ENCODE results near the gene MICAL1.

MICAL1 gene

DNA sequence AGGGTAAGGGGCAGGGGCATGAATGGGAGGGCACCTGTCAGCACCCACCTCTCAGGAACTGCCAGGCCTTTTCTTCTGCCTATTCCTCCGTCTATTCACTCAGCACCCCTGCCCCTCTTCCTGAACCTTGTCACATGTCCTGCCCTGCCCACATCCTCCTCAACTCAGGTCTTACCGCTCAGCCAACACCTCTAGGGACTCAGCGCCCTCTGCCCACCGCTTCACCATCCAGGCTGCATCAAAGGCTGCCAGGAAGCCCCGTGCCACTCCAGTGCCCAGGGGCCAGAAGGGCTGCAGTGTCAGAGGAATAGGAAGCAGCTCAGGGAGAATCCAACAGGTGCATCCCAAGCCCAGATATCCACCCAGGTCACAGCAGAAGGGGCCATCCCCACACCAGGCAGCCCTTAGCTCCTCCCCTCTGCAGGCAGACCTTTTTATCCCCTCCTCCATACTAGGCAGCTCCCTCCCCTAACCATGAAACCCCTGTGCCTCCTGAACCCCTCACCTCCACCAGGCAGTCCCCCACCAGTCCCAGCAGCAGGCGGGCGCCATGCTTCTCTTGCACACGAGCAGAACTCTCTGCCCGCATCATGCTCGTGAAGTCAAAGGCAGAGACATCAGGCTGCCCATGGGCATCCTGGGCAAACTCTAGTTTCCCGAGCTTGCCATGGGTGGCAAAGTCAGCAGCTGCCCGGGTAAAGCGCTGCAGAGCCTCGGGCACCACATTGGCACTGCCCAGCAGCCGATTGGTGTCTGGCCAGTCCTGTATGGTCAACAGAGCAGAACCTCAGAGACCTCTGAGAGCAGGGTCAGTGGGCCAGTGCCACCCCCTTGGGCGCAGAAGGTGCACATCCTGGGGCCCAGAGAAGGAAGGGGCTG is 5.5 kb downstream of the MICAL1 start:
- Histone ChIP-seq H3K4me3 (ENCODE audit: low read length) (no peak overlapping the region), H3K9me3 (ENCODE audit: control insufficient read depth, low read length) (no peaks in the 10 kb centered on the region), H3K9ac (ENCODE audit: low read length) (no peak overlapping the region), H3K36me3 (ENCODE audit: control insufficient read depth, insufficient read depth, low read length) (peaks cover 4% of the 10 kb centered on the region), H3K4me1 (ENCODE audit: control insufficient read depth, insufficient read depth, low read length) (peaks cover 26% of the 10 kb centered on the region), H3K27me3 (ENCODE audit: control insufficient read depth, insufficient read depth, low read length) (no peaks in the 10 kb centered on the region)

DNA sequence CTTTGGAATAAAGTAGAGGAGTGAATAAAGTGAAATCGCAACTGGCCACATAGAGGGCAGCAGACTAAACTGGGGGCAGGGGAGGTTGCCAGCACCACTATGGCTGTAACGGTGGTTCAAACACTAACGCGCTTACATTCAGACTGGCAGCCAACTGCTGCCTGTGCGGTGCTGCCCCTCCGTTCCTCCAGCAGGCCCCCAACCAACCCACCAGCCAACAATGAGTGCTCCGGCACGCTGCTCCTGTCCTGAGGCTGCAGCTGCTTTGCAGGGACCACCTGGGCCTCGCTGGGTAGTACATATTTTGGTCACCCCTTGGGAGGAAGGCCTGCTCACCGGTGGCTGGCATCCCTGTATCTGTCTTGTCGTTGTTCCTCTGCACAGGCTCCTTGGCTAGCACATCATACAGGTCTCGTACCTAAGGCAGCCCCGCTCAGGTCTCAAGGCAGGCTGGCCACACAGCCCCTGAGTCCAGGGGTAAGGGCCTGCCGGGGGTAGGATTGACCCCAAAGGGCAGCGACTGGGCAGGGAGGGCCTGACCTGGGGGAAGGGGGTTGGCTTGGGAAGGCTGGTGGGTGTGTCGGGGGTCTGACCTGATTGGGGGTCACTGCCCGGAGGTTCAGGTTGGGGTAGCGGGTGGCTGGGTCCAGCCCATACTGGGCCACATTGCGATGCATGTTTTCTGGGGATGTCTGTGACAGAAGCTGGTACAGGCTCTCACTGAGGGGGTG is 6.3 kb downstream of the MICAL1 start:
- peaks cover 18% of the 10 kb centered on the region for H3K4me1 ChIP-seq (ENCODE audit: control insufficient read depth, insufficient read depth, low read length)
- no peaks in the 10 kb centered on the region for H3K27me3 ChIP-seq (ENCODE audit: control insufficient read depth, insufficient read depth, low read length)
- H3K9me3 ChIP-seq (ENCODE audit: control insufficient read depth, low read length) = no peaks in the 10 kb centered on the region
- H3K36me3 ChIP-seq (ENCODE audit: control insufficient read depth, insufficient read depth, low read length) = peaks cover 4% of the 10 kb centered on the region
- H3K9ac ChIP-seq (ENCODE audit: low read length) = no peak overlapping the region
- H3K4me3 ChIP-seq (ENCODE audit: low read length) = no peak overlapping the region

DNA sequence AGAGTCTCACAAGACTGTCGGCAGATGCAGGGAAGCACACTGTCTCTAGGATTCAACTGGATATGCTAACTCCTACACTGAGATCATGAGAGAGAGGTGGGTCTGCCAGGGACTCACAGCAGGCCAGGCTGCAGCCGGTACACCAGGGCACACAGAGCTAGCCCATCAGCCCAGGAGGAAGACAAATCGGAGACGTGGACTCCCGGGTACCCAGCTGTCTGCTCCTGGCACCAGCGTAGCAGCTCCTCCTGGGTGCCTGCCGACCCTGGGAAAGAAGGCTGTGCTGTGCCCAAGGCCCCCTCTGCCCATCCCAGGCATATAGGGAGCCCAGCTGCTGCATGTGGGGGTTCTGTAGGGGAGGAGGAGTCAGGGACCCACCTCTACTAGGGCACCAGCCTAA is 7.0 kb downstream of the MICAL1 start:
- Histone ChIP-seq H3K4me3 (ENCODE audit: low read length) (no peak overlapping the region), H3K9ac (ENCODE audit: low read length) (no peak overlapping the region), H3K27me3 (ENCODE audit: control insufficient read depth, insufficient read depth, low read length) (no peaks in the 10 kb centered on the region), H3K4me1 (ENCODE audit: control insufficient read depth, insufficient read depth, low read length) (peaks cover 13% of the 10 kb centered on the region), H3K36me3 (ENCODE audit: control insufficient read depth, insufficient read depth, low read length) (peaks cover 4% of the 10 kb centered on the region), H3K9me3 (ENCODE audit: control insufficient read depth, low read length) (no peaks in the 10 kb centered on the region)

DNA sequence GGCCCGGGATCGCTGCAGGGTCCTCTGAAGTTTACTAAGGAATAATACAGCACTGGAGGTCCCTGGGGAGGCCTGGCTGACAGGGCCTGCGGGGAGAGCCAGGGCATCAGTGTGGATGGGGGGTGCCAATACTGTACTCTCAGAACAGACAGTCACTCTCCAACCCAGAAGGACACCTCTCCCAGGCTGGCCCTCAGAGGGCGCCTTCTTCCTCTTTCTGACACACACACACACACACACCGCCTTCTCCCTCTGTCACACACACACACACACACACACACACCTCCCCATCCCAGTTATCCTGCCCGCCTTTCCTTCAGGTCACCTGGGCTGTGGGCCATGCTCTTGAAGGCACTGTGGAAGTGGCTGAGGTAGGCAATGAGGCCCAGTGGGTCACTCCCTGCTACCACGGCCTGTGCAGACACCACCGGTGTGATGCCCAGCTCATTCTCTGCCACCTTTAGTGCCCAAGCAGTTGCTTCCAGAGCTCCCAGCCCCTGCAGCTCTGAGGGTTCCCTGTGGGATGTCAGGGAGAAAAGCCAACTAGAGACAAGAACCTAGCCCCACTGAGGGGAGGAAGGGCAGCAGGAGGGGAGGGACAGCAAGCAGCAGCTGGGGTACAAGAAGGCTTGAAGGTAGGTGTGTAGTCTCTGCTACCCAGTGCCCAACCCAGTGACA is 7.6 kb downstream of the MICAL1 start:
- H3K36me3 ChIP-seq (ENCODE audit: control insufficient read depth, insufficient read depth, low read length) = peaks cover 4% of the 10 kb centered on the region
- H3K9me3 ChIP-seq (ENCODE audit: control insufficient read depth, low read length) = no peaks in the 10 kb centered on the region
- H3K4me3 ChIP-seq (ENCODE audit: low read length) = no peak overlapping the region
- no peak overlapping the region for H3K9ac ChIP-seq (ENCODE audit: low read length)
- no peaks in the 10 kb centered on the region for H3K27me3 ChIP-seq (ENCODE audit: control insufficient read depth, insufficient read depth, low read length)
- H3K4me1 ChIP-seq (ENCODE audit: control insufficient read depth, insufficient read depth, low read length) = peaks cover 9% of the 10 kb centered on the region

DNA sequence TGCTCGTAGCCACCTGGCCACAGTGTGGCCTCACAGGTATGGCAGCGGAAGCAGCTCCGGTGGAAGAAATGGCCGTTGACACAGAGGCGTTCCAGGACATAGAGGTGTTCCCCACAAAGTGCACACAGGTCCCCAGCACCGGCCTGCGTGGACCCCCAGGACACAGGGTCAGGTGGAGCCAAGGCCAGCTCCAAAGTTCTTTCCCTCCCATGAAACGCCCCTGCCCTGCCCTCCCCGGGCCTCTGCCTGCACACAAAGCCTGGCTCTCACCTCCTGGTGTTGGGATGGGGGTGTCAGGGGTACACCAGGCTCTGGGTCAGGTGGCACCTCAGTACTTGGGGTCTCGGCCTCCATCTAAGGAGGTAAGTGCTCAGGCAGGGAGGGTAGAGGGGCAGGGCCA is 8.5 kb downstream of the MICAL1 start:
- peaks cover 12% of the 10 kb centered on the region for H3K4me1 ChIP-seq (ENCODE audit: control insufficient read depth, insufficient read depth, low read length)
- H3K36me3 ChIP-seq (ENCODE audit: control insufficient read depth, insufficient read depth, low read length) = peaks cover under 1% of the 10 kb centered on the region
- no peak overlapping the region for H3K9ac ChIP-seq (ENCODE audit: low read length)
- no peak overlapping the region for H3K4me3 ChIP-seq (ENCODE audit: low read length)
- H3K27me3 ChIP-seq (ENCODE audit: control insufficient read depth, insufficient read depth, low read length) = no peaks in the 10 kb centered on the region
- no peaks in the 10 kb centered on the region for H3K9me3 ChIP-seq (ENCODE audit: control insufficient read depth, low read length)

DNA sequence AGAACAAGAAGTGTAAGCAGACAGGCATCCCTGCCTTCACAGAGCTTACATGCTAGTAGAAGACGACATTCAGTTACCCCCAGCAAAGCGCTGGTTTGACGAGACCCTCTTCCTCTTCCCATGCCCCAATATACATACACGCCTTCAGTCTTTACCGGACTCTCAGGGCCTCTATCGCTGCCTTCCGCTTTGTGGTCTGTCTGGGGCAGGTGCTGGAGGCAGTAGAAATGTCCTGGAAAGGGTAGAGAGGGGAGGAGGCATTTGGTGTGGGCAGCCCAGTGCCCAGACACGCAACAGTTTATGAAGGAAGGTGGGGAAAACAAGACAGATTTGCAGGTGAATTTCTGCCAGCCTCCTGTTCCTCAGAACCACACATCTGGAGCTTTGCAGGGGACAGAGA is 9.0 kb downstream of the MICAL1 start:
- no peaks in the 10 kb centered on the region for H3K27me3 ChIP-seq (ENCODE audit: control insufficient read depth, insufficient read depth, low read length)
- H3K36me3 ChIP-seq (ENCODE audit: control insufficient read depth, insufficient read depth, low read length) = no peaks in the 10 kb centered on the region
- H3K4me3 ChIP-seq (ENCODE audit: low read length) = no peak overlapping the region
- H3K9ac ChIP-seq (ENCODE audit: low read length) = no peak overlapping the region
- H3K4me1 ChIP-seq (ENCODE audit: control insufficient read depth, insufficient read depth, low read length) = peaks cover 17% of the 10 kb centered on the region
- H3K9me3 ChIP-seq (ENCODE audit: control insufficient read depth, low read length) = no peaks in the 10 kb centered on the region

DNA sequence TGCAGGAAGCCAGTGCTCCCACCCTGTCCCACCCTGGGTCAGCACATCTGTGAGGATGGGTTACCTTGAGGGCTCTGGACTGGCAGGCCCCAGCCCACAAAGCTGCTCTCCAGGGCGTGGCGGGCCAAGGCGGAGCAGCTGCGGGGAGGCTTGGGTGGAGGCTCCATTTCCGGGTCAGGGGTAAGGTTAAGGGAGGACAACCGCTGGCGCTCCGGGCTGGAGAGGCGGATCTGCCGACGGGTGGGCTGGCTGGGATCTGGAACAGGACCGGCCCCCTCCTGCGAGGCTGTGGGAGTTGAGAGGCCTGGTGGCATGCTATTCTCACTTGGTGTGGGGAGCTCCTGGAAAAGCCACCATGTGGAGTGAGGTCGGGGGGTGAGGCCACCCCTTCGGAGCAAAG is 9.5 kb downstream of the MICAL1 start:
- Histone ChIP-seq H3K4me1 (ENCODE audit: control insufficient read depth, insufficient read depth, low read length) (peaks cover 21% of the 10 kb centered on the region), H3K27me3 (ENCODE audit: control insufficient read depth, insufficient read depth, low read length) (no peaks in the 10 kb centered on the region), H3K36me3 (ENCODE audit: control insufficient read depth, insufficient read depth, low read length) (no peaks in the 10 kb centered on the region), H3K4me3 (ENCODE audit: low read length) (no peak overlapping the region), H3K9ac (ENCODE audit: low read length) (no peak overlapping the region), H3K9me3 (ENCODE audit: control insufficient read depth, low read length) (no peaks in the 10 kb centered on the region)

DNA sequence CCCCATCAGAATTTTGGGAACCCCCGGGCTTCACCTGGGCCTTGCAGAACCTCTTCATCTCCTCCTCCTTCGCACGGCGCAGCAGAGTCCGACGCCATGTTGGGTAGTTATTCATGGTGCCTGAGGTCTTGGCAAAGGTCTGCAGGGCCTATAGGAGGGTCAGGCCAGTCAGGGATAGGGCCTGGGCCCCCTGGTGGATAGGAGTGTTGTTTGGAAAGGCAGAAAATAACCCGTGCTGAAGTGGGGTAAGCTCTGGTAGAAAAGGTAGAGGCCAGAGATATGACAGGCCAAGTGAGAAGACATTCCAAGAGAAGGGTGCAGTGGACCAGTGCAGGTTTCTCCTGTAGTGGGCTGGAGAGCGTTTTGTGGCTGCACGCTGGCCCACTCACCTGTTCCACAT is 10.2 kb downstream of the MICAL1 start:
- H3K4me3 ChIP-seq (ENCODE audit: low read length) = no peak overlapping the region
- no peaks in the 10 kb centered on the region for H3K27me3 ChIP-seq (ENCODE audit: control insufficient read depth, insufficient read depth, low read length)
- H3K4me1 ChIP-seq (ENCODE audit: control insufficient read depth, insufficient read depth, low read length) = peaks cover 21% of the 10 kb centered on the region
- H3K36me3 ChIP-seq (ENCODE audit: control insufficient read depth, insufficient read depth, low read length) = no peaks in the 10 kb centered on the region
- no peaks in the 10 kb centered on the region for H3K9me3 ChIP-seq (ENCODE audit: control insufficient read depth, low read length)
- no peak overlapping the region for H3K9ac ChIP-seq (ENCODE audit: low read length)

DNA sequence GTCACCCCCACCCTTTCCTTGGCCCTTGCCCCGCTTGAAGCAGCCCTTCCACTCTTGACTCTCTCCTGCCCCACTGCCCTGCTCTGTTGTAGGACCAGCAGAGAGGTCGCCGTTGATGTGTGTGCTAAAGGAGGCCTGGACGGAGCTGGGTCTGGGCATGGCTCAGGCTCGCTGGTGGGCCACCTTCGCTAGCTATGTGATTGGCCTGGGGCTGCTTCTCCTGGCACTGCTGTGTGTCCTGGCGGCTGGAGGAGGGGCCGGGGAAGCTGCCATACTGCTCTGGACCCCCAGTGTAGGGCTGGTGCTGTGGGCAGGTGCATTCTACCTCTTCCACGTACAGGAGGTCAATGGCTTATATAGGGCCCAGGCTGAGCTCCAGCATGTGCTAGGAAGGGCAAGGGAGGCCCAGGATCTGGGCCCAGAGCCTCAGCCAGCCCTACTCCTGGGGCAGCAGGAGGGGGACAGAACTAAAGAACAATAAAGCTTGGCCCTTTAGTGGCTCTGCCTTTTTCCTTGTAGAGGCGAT is 12.1 kb downstream of the MICAL1 start:
- Histone ChIP-seq H3K4me3 (ENCODE audit: low read length) (no peak overlapping the region), H3K36me3 (ENCODE audit: control insufficient read depth, insufficient read depth, low read length) (no peaks in the 10 kb centered on the region), H3K27me3 (ENCODE audit: control insufficient read depth, insufficient read depth, low read length) (no peaks in the 10 kb centered on the region), H3K9me3 (ENCODE audit: control insufficient read depth, low read length) (no peaks in the 10 kb centered on the region), H3K4me1 (ENCODE audit: control insufficient read depth, insufficient read depth, low read length) (peaks cover 21% of the 10 kb centered on the region), H3K9ac (ENCODE audit: low read length) (no peak overlapping the region)

DNA sequence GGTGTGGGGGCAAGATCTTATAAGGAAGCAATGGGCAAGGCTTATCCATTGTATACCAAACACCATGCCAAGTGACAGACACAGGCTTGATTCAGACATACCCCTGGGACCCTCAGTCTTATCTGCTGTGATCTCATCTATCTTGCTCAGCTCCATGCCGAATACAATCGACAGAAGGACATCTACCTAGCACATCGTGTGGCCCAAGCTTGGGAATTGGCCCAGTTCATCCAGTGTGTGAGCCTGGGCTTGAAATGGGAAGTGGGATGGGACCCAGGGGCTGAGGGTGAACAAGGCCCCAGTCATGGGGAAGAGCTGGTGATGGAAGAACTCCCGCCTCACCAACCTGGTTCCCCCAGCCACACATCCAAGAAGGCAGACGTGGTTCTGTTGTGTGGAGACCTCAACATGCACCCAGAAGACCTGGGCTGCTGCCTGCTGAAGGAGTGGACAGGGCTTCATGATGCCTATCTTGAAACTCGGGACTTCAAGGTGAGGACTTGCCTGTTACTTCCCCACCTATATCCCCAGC is 13.1 kb downstream of the MICAL1 start:
- no peak overlapping the region for H3K9ac ChIP-seq (ENCODE audit: low read length)
- no peaks in the 10 kb centered on the region for H3K9me3 ChIP-seq (ENCODE audit: control insufficient read depth, low read length)
- peaks cover 21% of the 10 kb centered on the region for H3K4me1 ChIP-seq (ENCODE audit: control insufficient read depth, insufficient read depth, low read length)
- H3K4me3 ChIP-seq (ENCODE audit: low read length) = no peak overlapping the region
- no peaks in the 10 kb centered on the region for H3K27me3 ChIP-seq (ENCODE audit: control insufficient read depth, insufficient read depth, low read length)
- H3K36me3 ChIP-seq (ENCODE audit: control insufficient read depth, insufficient read depth, low read length) = no peaks in the 10 kb centered on the region

DNA sequence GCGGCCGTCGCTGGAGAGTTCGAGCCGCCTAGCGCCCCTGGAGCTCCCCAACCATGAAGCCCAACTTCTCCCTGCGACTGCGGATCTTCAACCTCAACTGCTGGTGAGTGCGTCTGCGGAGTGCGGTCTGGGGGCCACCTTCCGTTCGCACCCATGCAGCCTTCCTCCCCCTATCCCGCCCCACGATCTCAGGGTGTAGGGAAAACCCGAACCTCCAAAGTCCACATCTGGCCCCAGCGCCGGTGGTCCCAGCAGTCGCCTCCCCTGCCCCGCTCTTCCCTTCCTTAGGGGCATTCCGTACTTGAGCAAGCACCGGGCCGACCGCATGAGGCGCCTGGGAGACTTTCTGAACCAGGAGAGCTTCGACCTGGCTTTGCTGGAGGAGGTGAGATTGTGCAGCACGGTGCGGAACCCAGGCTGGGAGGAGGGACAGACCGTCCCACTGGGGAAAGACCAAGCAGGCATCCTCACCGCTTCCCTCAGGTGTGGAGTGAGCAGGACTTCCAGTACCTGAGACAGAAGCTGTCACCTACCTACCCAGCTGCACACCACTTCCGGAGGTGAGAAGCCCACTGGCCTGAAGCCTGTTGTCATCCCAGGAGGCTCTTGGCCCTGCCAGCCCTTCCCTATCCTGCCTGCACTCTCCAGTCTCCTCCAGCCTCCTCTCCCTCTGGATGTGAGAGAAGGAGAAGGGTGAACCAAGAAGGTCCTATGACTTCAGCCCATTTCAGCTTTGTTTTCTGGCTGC is 14.3 kb downstream of the MICAL1 start:
- H3K9ac ChIP-seq (ENCODE audit: low read length) = peak overlapping the region; percentile 81
- no peaks in the 10 kb centered on the region for H3K9me3 ChIP-seq (ENCODE audit: control insufficient read depth, low read length)
- H3K36me3 ChIP-seq (ENCODE audit: control insufficient read depth, insufficient read depth, low read length) = no peaks in the 10 kb centered on the region
- H3K4me1 ChIP-seq (ENCODE audit: control insufficient read depth, insufficient read depth, low read length) = peaks cover 17% of the 10 kb centered on the region
- no peaks in the 10 kb centered on the region for H3K27me3 ChIP-seq (ENCODE audit: control insufficient read depth, insufficient read depth, low read length)
- H3K4me3 ChIP-seq (ENCODE audit: low read length) = peak overlapping the region; percentile 48

Measured in mucosa of stomach (tissue), 1 donor.